Upper lobe of left lung (tissue), 6 donors: ENCODE data around the gene ZNF230. TPM values are rescaled to one million over a fixed set of nuclear protein-coding genes. Genes with fewer than 3 reads are reported as not detected.

ENCODE experiments used
- ATAC-seq, 2 donors: fragments of 200-7000 bp; cut with Tn5 transposase; one replicate each; pipeline ENCODE4 v1.9.1; 2022; ENCODE audit warnings: mild to moderate bottlenecking in 2 of 2, moderate library complexity in 2 of 2; ENCODE audit not compliant: low FRiP score in 2 of 2
- DNase-seq, 2 donors: peaks; one replicate each; pipeline ENCODE4 v3.0.0-alpha.2; 2019 to 2020
- H3K27ac ChIP-seq, 4 donors: fragments of 200-600 bp; sonication (generic); one replicate each; pipeline ENCODE4 v1.5.1; 2016 to 2019
- H3K27me3 ChIP-seq, 4 donors: fragments of 200-600 bp; sonication (generic); one replicate each; pipeline ENCODE4 v1.5.1; 2017 to 2019
- H3K36me3 ChIP-seq, 4 donors: fragments of 200-600 bp; sonication (generic); one replicate each; pipeline ENCODE4 v1.5.1; 2016 to 2019
- H3K4me1 ChIP-seq, 4 donors: fragments of 200-600 bp; sonication (generic); one replicate each; pipeline ENCODE4 v1.5.1; 2018 to 2019
- H3K4me3 ChIP-seq, 4 donors: fragments of 200-600 bp; sonication (generic); one replicate each; pipeline ENCODE4 v1.5.1; 2017 to 2019; ENCODE audit warnings: mild to moderate bottlenecking in 2 of 4, moderate library complexity in 1 of 4
- H3K9me3 ChIP-seq, 4 donors: fragments of 200-600 bp; sonication (generic); one replicate each; pipeline ENCODE4 v1.5.1; 2018 to 2019
- EP300 ChIP-seq, 4 donors: sonication (generic); formaldehyde crosslinking; IDR thresholded peaks; one replicate each; pipeline ENCODE4 v1.5.1; 2017; ENCODE audit warnings: antibody characterized with exemption in 4 of 4, control low read depth in 2 of 4
- POLR2A ChIP-seq, 4 donors: fragments of 450-650 bp; IDR thresholded peaks; one replicate each; pipeline ENCODE4 v1.5.1; 2016 to 2017; ENCODE audit warnings: antibody characterized with exemption in 4 of 4, mild to moderate bottlenecking in 2 of 4
- POLR2AphosphoS5 ChIP-seq, 2 donors: sonication (generic); formaldehyde crosslinking; IDR thresholded peaks; one replicate each; pipeline ENCODE4 v1.5.1; 2017; ENCODE audit warnings: antibody characterized with exemption in 2 of 2
- WGBS, 2 donors: methylation state at CpG; one replicate each; pipeline ENCODE4 v1.1.5; 2017 to 2018; 5-methylcytosine and 5-hydroxymethylcytosine counted together
- small RNA-seq, 4 donors: library from RNA; depleted of rRNA; stranded (forward); fragments of <200 nt; gene quantifications; one replicate each; pipeline ENCODE3, GENCODE V24; 2016
- total RNA-seq, 6 donors: library from RNA; depleted of rRNA in 4 of 6; stranded (reverse); fragments of >200 nt in 4 of 6; gene quantifications; one replicate each; pipeline versions ENCODE4 v1.1.0 to v1.2.1, GENCODE V29; 2016 to 2021
- TF ChIP-seq, protein P1 (sequence below), 6 experiments: fragments of 450-650 bp in 4 of 6; fragments of 200-600 bp in 2 of 6; sonication (generic) in 2 of 6; IDR thresholded peaks; one replicate each; pipeline ENCODE4 v1.5.1; 2016 to 2019; ENCODE audit warnings: antibody characterized with exemption in 6 of 6
- donor health status: DM: no; HTN: no; CAD: no; lungs with moderate emphysema.
- donor health status: DM: no; HTN: yes; CAD: no; lungs with severe emphysema.

The ZNF230 gene
- total RNA-seq, 6 donors from 2014 or later = 2.2 to 6.4 (median 4.7) TPM

GRCh38 chr19:44055870-44056269 lies 53.1 kb downstream of the ZNF230 start:
- DNase-seq (no peak), ATAC-seq (no peak)
- Histone ChIP-seq H3K4me3 (no peak overlapping the region), H3K36me3 (peaks cover 5 to 47% (median 29%) of the 10 kb centered on the region in 4 donors), H3K27me3 (no peaks in the 10 kb centered on the region), H3K9me3 (peaks cover 0 to 12% (median 5%) of the 10 kb centered on the region in 4 donors), H3K4me1 (peaks cover 7 to 18% (median 11%) of the 10 kb centered on the region in 4 donors), H3K27ac (no peak overlapping the region)
- TF ChIP-seq, protein P1, sequence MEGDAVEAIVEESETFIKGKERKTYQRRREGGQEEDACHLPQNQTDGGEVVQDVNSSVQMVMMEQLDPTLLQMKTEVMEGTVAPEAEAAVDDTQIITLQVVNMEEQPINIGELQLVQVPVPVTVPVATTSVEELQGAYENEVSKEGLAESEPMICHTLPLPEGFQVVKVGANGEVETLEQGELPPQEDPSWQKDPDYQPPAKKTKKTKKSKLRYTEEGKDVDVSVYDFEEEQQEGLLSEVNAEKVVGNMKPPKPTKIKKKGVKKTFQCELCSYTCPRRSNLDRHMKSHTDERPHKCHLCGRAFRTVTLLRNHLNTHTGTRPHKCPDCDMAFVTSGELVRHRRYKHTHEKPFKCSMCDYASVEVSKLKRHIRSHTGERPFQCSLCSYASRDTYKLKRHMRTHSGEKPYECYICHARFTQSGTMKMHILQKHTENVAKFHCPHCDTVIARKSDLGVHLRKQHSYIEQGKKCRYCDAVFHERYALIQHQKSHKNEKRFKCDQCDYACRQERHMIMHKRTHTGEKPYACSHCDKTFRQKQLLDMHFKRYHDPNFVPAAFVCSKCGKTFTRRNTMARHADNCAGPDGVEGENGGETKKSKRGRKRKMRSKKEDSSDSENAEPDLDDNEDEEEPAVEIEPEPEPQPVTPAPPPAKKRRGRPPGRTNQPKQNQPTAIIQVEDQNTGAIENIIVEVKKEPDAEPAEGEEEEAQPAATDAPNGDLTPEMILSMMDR (IDR thresholded peaks at IDR 0.05) = no peak
- TF ChIP-seq POLR2A (IDR thresholded peaks at IDR 0.05) (no peak), EP300 (IDR thresholded peaks at IDR 0.05) (no peak), POLR2AphosphoS5 (IDR thresholded peaks at IDR 0.05) (no peak)
- 92 to 97% methylated on average over 5 of the region's 5 CpGs for WGBS, 2 donors

DNA sequence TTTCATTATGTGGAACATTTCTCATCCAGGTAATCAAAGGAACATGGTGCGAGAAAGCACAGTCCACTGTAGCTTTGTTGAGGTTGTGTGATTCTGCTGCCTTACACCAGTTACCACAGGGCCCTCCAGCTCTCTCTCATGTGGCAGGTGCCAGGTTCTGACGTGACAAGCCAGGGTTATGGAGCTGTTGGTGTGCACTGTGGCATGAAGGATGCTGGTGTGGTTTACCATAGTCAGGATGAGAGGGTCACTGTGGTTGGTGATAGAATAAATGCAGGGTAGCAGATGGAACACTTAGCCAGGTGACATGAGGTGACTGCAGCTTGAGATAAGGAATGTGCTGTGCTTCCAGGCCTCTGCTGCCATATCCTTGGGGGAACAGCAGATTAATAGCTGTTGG lies 56.5 kb downstream of the ZNF230 start:
- WGBS, 2 donors = 94 to 97% methylated on average over 2 of the region's 2 CpGs
- Histone ChIP-seq H3K27ac (no peak overlapping the region), H3K27me3 (no peaks in the 10 kb centered on the region), H3K4me1 (no peaks in the 10 kb centered on the region), H3K9me3 (peaks cover 0 to 29% (median 14%) of the 10 kb centered on the region in 4 donors), H3K36me3 (peaks cover 17 to 81% (median 61%) of the 10 kb centered on the region in 4 donors), H3K4me3 (no peak overlapping the region)
- TF ChIP-seq, protein P1 (IDR thresholded peaks at IDR 0.05) = no peak
- TF ChIP-seq EP300 (IDR thresholded peaks at IDR 0.05) (no peak), POLR2A (IDR thresholded peaks at IDR 0.05) (no peak), POLR2AphosphoS5 (IDR thresholded peaks at IDR 0.05) (no peak)
- no peak for ATAC-seq
- DNase-seq = no peak

DNA sequence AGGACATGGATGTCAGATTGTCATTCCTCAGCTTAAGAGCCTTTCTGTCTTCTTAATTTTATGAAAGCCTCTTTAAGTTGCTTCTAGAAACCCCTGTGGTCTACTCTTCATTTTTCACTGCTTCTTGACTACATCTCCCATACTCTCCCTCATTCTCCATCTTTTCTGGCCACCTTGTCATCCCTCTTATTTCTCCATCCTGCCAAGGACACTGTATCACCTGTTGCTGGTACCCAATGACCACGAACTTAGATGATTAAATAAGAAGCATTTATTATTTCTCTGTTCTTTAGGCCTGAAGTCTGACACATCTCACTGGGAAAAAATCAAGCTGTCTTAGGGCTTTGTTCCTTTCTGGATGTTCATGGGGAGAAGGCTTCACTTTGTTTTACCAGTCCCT lies 58.3 kb downstream of the ZNF230 start:
- no peak for ATAC-seq
- no peak for DNase-seq
- Histone ChIP-seq H3K4me3 (no peak overlapping the region), H3K9me3 (peaks cover 14 to 40% (median 24%) of the 10 kb centered on the region in 4 donors), H3K4me1 (no peaks in the 10 kb centered on the region), H3K36me3 (peaks cover 22 to 84% (median 61%) of the 10 kb centered on the region in 4 donors), H3K27me3 (no peaks in the 10 kb centered on the region), H3K27ac (no peak overlapping the region)
- 95 to 100% methylated on average over 1 of the region's 1 CpG for WGBS, 2 donors
- TF ChIP-seq POLR2AphosphoS5 (IDR thresholded peaks at IDR 0.05) = no peak
- TF ChIP-seq, protein P1 (IDR thresholded peaks at IDR 0.05) = no peak
- no peak for TF ChIP-seq EP300 (IDR thresholded peaks at IDR 0.05)
- no peak for TF ChIP-seq POLR2A (IDR thresholded peaks at IDR 0.05)

Small RNAs within 50 kb of the gene (small RNA-seq; reads per million reads assigned to genes)
- 0 reads per million in 4 donors for gene AC006213.5

Other genes with a start within 250 kb of the ZNF230 start
- gene SMG9, start 248.0 kb upstream of the ZNF230 start, total RNA-seq = 100 to 1,000 TPM in 1 of 6 donors, 10 to 100 TPM in 5; 23.0 to 119 (median 52.9) TPM
- 10 to 100 TPM in 3 of 6 donors, 1 to 10 TPM in 3; 4.7 to 43.0 (median 10.4) TPM for gene KCNN4, start 222.0 kb upstream of the ZNF230 start, total RNA-seq
- 1 to 10 TPM; 2.7 to 9.9 (median 6.0) TPM for gene LYPD5, start 200.5 kb upstream of the ZNF230 start, total RNA-seq
- gene ZNF283, start 175.6 kb upstream of the ZNF230 start, total RNA-seq = 10 to 100 TPM in 1 of 6 donors, 1 to 10 TPM in 5; 2.9 to 11.7 (median 6.7) TPM
- gene ZNF404, start 119.0 kb upstream of the ZNF230 start, total RNA-seq = 1 to 10 TPM in 3 of 6 donors, under 1 TPM in 2, not detected in 1; 0.46 to 2.1 (median 1.1) TPM
- 10 to 100 TPM in 5 of 6 donors, 1 to 10 TPM in 1; 5.9 to 15.8 (median 11.0) TPM for gene ZNF45, start 67.7 kb upstream of the ZNF230 start, total RNA-seq
- gene ZNF221, start 51.7 kb upstream of the ZNF230 start, total RNA-seq = 10 to 100 TPM in 1 of 6 donors, 1 to 10 TPM in 5; 1.4 to 16.8 (median 3.5) TPM
- gene ZNF155, start 18.8 kb upstream of the ZNF230 start, total RNA-seq = 1 to 10 TPM; 3.4 to 8.6 (median 5.7) TPM
- 10 to 100 TPM in 1 of 6 donors, 1 to 10 TPM in 4, not detected in 1; 2.5 to 13.6 (median 4.0) TPM for gene ZNF222, start 22.4 kb downstream of the ZNF230 start, total RNA-seq
- 10 to 100 TPM in 1 of 6 donors, 1 to 10 TPM in 5; 4.7 to 11.8 (median 6.3) TPM for gene ZNF223, start 49.1 kb downstream of the ZNF230 start, total RNA-seq
- 1 to 10 TPM; 1.0 to 4.8 (median 1.8) TPM for gene ZNF284, start 69.2 kb downstream of the ZNF230 start, total RNA-seq
- gene ZNF224, start 91.4 kb downstream of the ZNF230 start, total RNA-seq = 100 to 1,000 TPM in 1 of 6 donors, 10 to 100 TPM in 5; 19.8 to 108 (median 29.1) TPM
- gene ZNF225, start 110.4 kb downstream of the ZNF230 start, total RNA-seq = 10 to 100 TPM in 1 of 6 donors, 1 to 10 TPM in 5; 1.6 to 11.5 (median 4.5) TPM
- gene ZNF234, start 138.6 kb downstream of the ZNF230 start, total RNA-seq = 10 to 100 TPM in 3 of 6 donors, 1 to 10 TPM in 3; 4.9 to 25.1 (median 9.5) TPM
- 10 to 100 TPM in 5 of 6 donors, 1 to 10 TPM in 1; 6.8 to 25.8 (median 14.4) TPM for gene ZNF226, start 162.1 kb downstream of the ZNF230 start, total RNA-seq
- gene ZNF227, start 209.6 kb downstream of the ZNF230 start, total RNA-seq = 10 to 100 TPM in 4 of 6 donors, 1 to 10 TPM in 2; 5.3 to 23.0 (median 16.8) TPM